ENCODE results near the gene MAGOHB.
"Not testable (repeated sequence)": the region's sequence is repeated elsewhere in the genome, so short reads cannot be mapped to it uniquely, and the experiment has no call there.

The MAGOHB gene

GRCh38 chr12:10611258-10611657 lies 2.2 kb downstream of the MAGOHB start:
- not testable (repeated sequence) for DNase-seq

- DNase-seq, result no peak
These were observed 3.2 kb downstream of the MAGOHB start for GRCh38 chr12:10610188-10610587.

GRCh38 chr12:10607885-10608458 lies 5.4 kb downstream of the MAGOHB start:
- no peak for DNase-seq

- no peak for DNase-seq
These were observed 11.5 kb downstream of the MAGOHB start for GRCh38 chr12:10601860-10602259.

- DNase-seq, result no peak
These were observed 12.4 kb downstream of the MAGOHB start for GRCh38 chr12:10600988-10601387.

- DNase-seq, result no peak
These were observed 17.5 kb downstream of the MAGOHB start for GRCh38 chr12:10595881-10596280.

- no peak for DNase-seq
These were observed 22.4 kb downstream of the MAGOHB start for GRCh38 chr12:10590966-10591365.

- DNase-seq, result no peak
These were observed 29.0 kb downstream of the MAGOHB start for GRCh38 chr12:10584415-10584814.

GRCh38 chr12:10582704-10583103 lies 30.7 kb downstream of the MAGOHB start:
- no peak for DNase-seq

- not testable (repeated sequence) for DNase-seq
These were observed 31.3 kb downstream of the MAGOHB start for GRCh38 chr12:10582133-10582532.

GRCh38 chr12:10574307-10574706 lies 39.1 kb downstream of the MAGOHB start:
- peak; percentile 7 for DNase-seq

- DNase-seq, result not testable (repeated sequence)
These were observed 41.4 kb downstream of the MAGOHB start for GRCh38 chr12:10572021-10572490.

- no peak for DNase-seq
These were observed 42.3 kb downstream of the MAGOHB start for GRCh38 chr12:10571141-10571540.

- no peak for DNase-seq
These were observed 45.6 kb downstream of the MAGOHB start for GRCh38 chr12:10567813-10568212.

- no peak for DNase-seq
These were observed 49.4 kb downstream of the MAGOHB start for GRCh38 chr12:10563966-10564365.

GRCh38 chr12:10563002-10563401 lies 50.4 kb downstream of the MAGOHB start:
- no peak for DNase-seq

GRCh38 chr12:10562306-10562933 lies 51.0 kb downstream of the MAGOHB start:
- DNase-seq, result peak; percentile 48

GRCh38 chr12:10559244-10559643 lies 54.2 kb downstream of the MAGOHB start:
- DNase-seq, result no peak

- no peak for DNase-seq
These were observed 54.6 kb downstream of the MAGOHB start for GRCh38 chr12:10558789-10559188.

GRCh38 chr12:10558301-10558700 lies 55.1 kb downstream of the MAGOHB start:
- no peak for DNase-seq

GRCh38 chr12:10557766-10558165 lies 55.6 kb downstream of the MAGOHB start:
- DNase-seq, result no peak

GRCh38 chr12:10557329-10557728 lies 56.1 kb downstream of the MAGOHB start:
- DNase-seq, result no peak

- no peak for DNase-seq
These were observed 58.5 kb downstream of the MAGOHB start for GRCh38 chr12:10554756-10555481.

GRCh38 chr12:10554228-10554755 lies 59.1 kb downstream of the MAGOHB start:
- DNase-seq, result no peak

Data from NCI-H774 (cell line).